GM12878 (cell line): ENCODE measurements around the gene SHPK. TPM values are rescaled to one million over a fixed set of nuclear protein-coding genes. Genes with fewer than 3 reads are reported as not detected.

Experiments used
- ATAC-seq: fragments of 200-7000 bp; cut with Tn5 transposase; 3 replicates; pipeline ENCODE4 v1.9.1; 2020; ENCODE audit warnings: mild to moderate bottlenecking, moderate library complexity
- BruUV-seq: library from RNA; stranded (reverse); fragments of 400-500 nt; replicated peaks from 2 replicates; lab custom pipeline; 2021; lab: Mats Ljungman, UMichigan
- CTCF ChIA-PET: fragments of 300-600 bp; sonication (Branson Sonifier 250); formaldehyde crosslinking; extraction: SDS; loops from one replicate; lab custom pipeline; 2021; ENCODE audit warnings: inconsistent platforms; lab: Yijun Ruan, JAX
- POLR2A ChIA-PET: fragments of 350-600 bp; formaldehyde crosslinking; extraction: SDS; loops from one replicate; lab custom pipeline; 2021; ENCODE audit warnings: inconsistent platforms; lab: Charles Lee
- RAD21 ChIA-PET: fragments of 300-600 bp; sonication (Branson Sonifier 250); formaldehyde crosslinking; loops from one replicate; lab custom pipeline; 2023; ENCODE audit warnings: antibody characterized with exemption; ENCODE audit not compliant: unreplicated experiment; lab: Charles Lee
- SMC1A ChIA-PET: fragments of 300-600 bp; sonication (Branson Sonifier 250); formaldehyde crosslinking; loops from one replicate; lab custom pipeline; 2023; ENCODE audit not compliant: unreplicated experiment, uncharacterized antibody; lab: Charles Lee
- DNase-seq: peaks from one replicate; pipeline ENCODE4 v3.0.0-alpha.2; 2011; ENCODE audit warnings: low read depth, low spot score
- FAIRE-seq: peaks from 3 replicates; lab custom pipeline; 2011; peaks lifted over from hg19 to GRCh38; lab: Jason Lieb, UNC
- H2AFZ ChIP-seq: 2 replicates; pipeline ENCODE4 v1.6.0; 2011; ENCODE audit warnings: low read depth, low read length, control low read depth; ENCODE audit not compliant: control insufficient read depth
- H3K27ac ChIP-seq: 2 replicates; pipeline ENCODE4 v1.5.1; 2011; ENCODE audit warnings: control low read depth; ENCODE audit not compliant: control insufficient read depth, insufficient read depth
- H3K27me3 ChIP-seq, 2 experiments: replicated peaks in 1 of 2; 2 replicates each; pipeline versions ENCODE4 v1.6.0 to v1.6.1; 2011; ENCODE audit warnings: low read length in 1 of 2; ENCODE audit not compliant: control insufficient read depth in 2 of 2, insufficient read depth in 2 of 2
- H3K36me3 ChIP-seq, 2 experiments: 2 replicates each; pipeline ENCODE4 v1.5.1; 2011; ENCODE audit warnings: low read length in 1 of 2; ENCODE audit not compliant: control insufficient read depth in 2 of 2, insufficient read depth in 2 of 2
- H3K4me1 ChIP-seq: 2 replicates; pipeline ENCODE4 v1.6.1; 2011; ENCODE audit warnings: mild to moderate bottlenecking, low read length, moderate library complexity, mixed read lengths; ENCODE audit not compliant: control insufficient read depth, insufficient read depth
- H3K4me2 ChIP-seq: 2 replicates; pipeline ENCODE4 v1.6.0; 2011; ENCODE audit warnings: control low read depth; ENCODE audit not compliant: control insufficient read depth, insufficient read depth
- H3K4me3 ChIP-seq: fragments of 200-600 bp; sonication (generic); 2 replicates; pipeline ENCODE4 v1.5.1; 2016
- H3K79me2 ChIP-seq: 2 replicates; pipeline ENCODE4 v1.6.0; 2011; ENCODE audit warnings: low read length; ENCODE audit not compliant: control insufficient read depth, insufficient read depth
- H3K9ac ChIP-seq: 2 replicates; pipeline ENCODE4 v1.8.0; 2011; ENCODE audit warnings: low read length, control low read depth, mixed read lengths; ENCODE audit not compliant: control insufficient read depth, insufficient read depth
- H3K9me3 ChIP-seq: replicated peaks from 3 replicates; pipeline ENCODE4 v1.5.1; 2011; ENCODE audit warnings: mild to moderate bottlenecking, low read length; ENCODE audit not compliant: control insufficient read depth, insufficient read depth
- H4K20me1 ChIP-seq: 2 replicates; pipeline ENCODE4 v1.6.0; 2011; ENCODE audit not compliant: control insufficient read depth, insufficient read depth
- BCLAF1 ChIP-seq: fragments of 450-650 bp; IDR thresholded peaks from 2 replicates; pipeline ENCODE4 v1.6.1; 2017; ENCODE audit warnings: antibody characterized with exemption, mild to moderate bottlenecking, moderate library complexity
- BHLHE40 ChIP-seq, 2 experiments: fragments of 450-650 bp in 1 of 2; IDR thresholded peaks; 2 replicates each; pipeline ENCODE4 v1.6.1; 2011 to 2017; ENCODE audit warnings: low read depth in 2 of 2, borderline replicate concordance in 1 of 2, improper control_type of control experiment in 1 of 2, low read length in 1 of 2, mild to moderate bottlenecking in 1 of 2
- CEBPZ ChIP-seq: fragments of 150-350 bp; IDR thresholded peaks from 2 replicates; pipeline ENCODE4 v1.6.1; 2016; ENCODE audit warnings: low read depth, low read length
- CHD4 ChIP-seq: fragments of 200-600 bp; sonication (generic); IDR thresholded peaks from 2 replicates; pipeline ENCODE4 v1.6.1; 2016; ENCODE audit warnings: mild to moderate bottlenecking
- CREM ChIP-seq: IDR thresholded peaks from 2 replicates; pipeline ENCODE4 v1.6.1; 2014; ENCODE audit warnings: antibody characterized with exemption, low read depth
- E2F8 ChIP-seq: fragments of 450-650 bp; IDR thresholded peaks from 2 replicates; pipeline ENCODE4 v1.6.1; 2018; ENCODE audit warnings: mild to moderate bottlenecking, low read depth, moderate library complexity; ENCODE audit not compliant: partially characterized antibody
- EZH2 ChIP-seq: IDR thresholded peaks from 2 replicates; pipeline ENCODE4 v1.6.1; 2012; ENCODE audit warnings: low read depth, mild to moderate bottlenecking, control low read depth, inconsistent platforms, low read length, borderline replicate concordance; ENCODE audit not compliant: control insufficient read depth
- GATAD2B ChIP-seq: fragments of 450-650 bp; conservative IDR thresholded peaks from 2 replicates; pipeline ENCODE4 v1.6.1; 2017; ENCODE audit warnings: low read depth, mild to moderate bottlenecking, moderate library complexity
- HCFC1 ChIP-seq: fragments of 150-350 bp; IDR thresholded peaks from 2 replicates; pipeline ENCODE4 v1.6.1; 2014; ENCODE audit warnings: low read length
- NFYB ChIP-seq: IDR thresholded peaks from 2 replicates; pipeline ENCODE4 v1.6.1; 2011; ENCODE audit warnings: low read depth, mild to moderate bottlenecking, low read length, improper control_type of control experiment, moderate library complexity; ENCODE audit not compliant: insufficient read depth
- STAT3 ChIP-seq: IDR thresholded peaks from 2 replicates; pipeline ENCODE4 v1.6.1; 2011; ENCODE audit warnings: low read depth, low read length, improper control_type of control experiment
- ZNF217 ChIP-seq: fragments of 450-650 bp; IDR thresholded peaks from 2 replicates; pipeline ENCODE4 v1.6.1; 2017; ENCODE audit warnings: antibody characterized with exemption, mild to moderate bottlenecking
- WGBS: methylation state at CpG from one replicate; pipeline ENCODE4 v1.1.6; 2016; ENCODE audit warnings: low lambda C conversion rate; ENCODE audit not compliant: insufficient replicate concordance, insufficient coverage; ENCODE audit errors: missing lambda C conversion rate; 5-methylcytosine and 5-hydroxymethylcytosine counted together
- in situ Hi-C: fragments of 300-500 bp; cut with MboI; formaldehyde crosslinking; loops from 9 replicates; pipeline ENCODE4 v1.14.3; 2018; ENCODE audit warnings: mixed read lengths
- intact Hi-C: fragments of 100-400 bp; cut with micrococcal nuclease; formaldehyde crosslinking; loops from one replicate; pipeline ENCODE4 v1.14.2; 2022; ENCODE audit not compliant: unreplicated experiment
- polyA plus RNA-seq, 11 experiments: library from polyadenylated mRNA; depleted of rRNA in 4 of 11; unstranded in 6 of 11; stranded (reverse) in 5 of 11; fragments of >200 nt; fragmentation: Nextera tagmentation in 4 of 11; fragmentation: Illumina TruSeq in 1 of 11; extraction: Ambion mirVana in 4 of 11; extraction: Trizol in 1 of 11; gene quantifications; 1 replicate in 1 of 11; 2 replicates in 10 of 11; pipeline versions ENCODE4 v1.2.1 to v1.2.3, GENCODE V29; 2011 to 2016; ENCODE audit warnings: inconsistent platforms in 2 of 11, missing spikeins in 2 of 11, low read depth in 1 of 11
- total RNA-seq, 4 experiments: library from RNA; depleted of rRNA in 3 of 4; stranded (reverse); fragments of >200 nt in 3 of 4; fragmentation: Illumina TruSeq in 1 of 4; extraction: Trizol in 1 of 4; gene quantifications; 2 replicates each; pipeline versions ENCODE4 v1.2.1 to v1.2.3, GENCODE V29; 2013 to 2021

SHPK gene
- total and polyA plus RNA-seq, 10 of the 15 experiments (the other 5 are each of a cell fraction or from before 2014, with no cell fraction given): 1.7 to 16.6 (median 12.9) TPM

GRCh38 chr17:3603119-3603869 lies 32.8 kb downstream of the SHPK start:
- in situ Hi-C loops: no loop called here
- FAIRE-seq: no peak
- TF ChIP-seq CEBPZ (no peak), HCFC1 (no peak), ZNF217 (no peak), CHD4 (no peak), STAT3 (no peak), NFYB (no peak), E2F8 (no peak), CREM (no peak), GATAD2B (no peak), BHLHE40 (IDR thresholded peaks at IDR 0.05; ENCODE audit: borderline replicate concordance in 1 of 2, low read depth in 2 of 2, low read length in 1 of 2) (no peak), EZH2 (no peak), BCLAF1 (no peak)

More at GRCh38 chr17:3603119-3603869, 32.8 kb downstream of the SHPK start:
- Histone ChIP-seq H3K27ac (no peak overlapping the region), H3K79me2 (no peaks in the 10 kb centered on the region), H3K4me3 (no peak overlapping the region), H3K4me2 (no peak overlapping the region), H2AFZ (no peak overlapping the region), H4K20me1 (no peaks in the 10 kb centered on the region), H3K9me3 (no peaks in the 10 kb centered on the region), H3K36me3 (no peaks in the 10 kb centered on the region; a peak in 1 of 4 replicates), H3K9ac (no peak overlapping the region), H3K4me1 (no peaks in the 10 kb centered on the region), H3K27me3 (no peaks in the 10 kb centered on the region)
- ChIA-PET SMC1A (interaction anchor here (1.0 to 2.6 kb wide), 10 partner anchors 22 to 224 kb away, joined by 3 to 10 read pairs (median 4); partner anchors contain the start of gene CTNS), CTCF (interaction anchor here (0.6 to 2.9 kb wide), 27 partner anchors 10 to 769 kb away, joined by 3 to 17 read pairs (median 5); partner anchors contain the start of genes CTNS, HASPIN, SHPK and TRPV3), RAD21 (interaction anchor here (0.6 to 1.8 kb wide), 5 partner anchors 26 to 152 kb away, joined by 4 to 6 read pairs (median 4); partner anchors contain the start of genes CTNS and SHPK), POLR2A (no interaction called here)
- DNase-seq: no peak
- WGBS: 85% methylated on average over 17 of the region's 17 CpGs
- no peak for ATAC-seq
- BruUV-seq: no TSS peak
- intact Hi-C loops: loop anchor here (2.0 kb wide), 2 partner anchors 44 to 134 kb away; no protein-coding TSS in a partner anchor
